ENCODE results near the gene BCAS3.
"Not testable (repeated sequence)": the region's sequence is repeated elsewhere in the genome, so short reads cannot be mapped to it uniquely, and the experiment has no call there.

The BCAS3 gene

DNA sequence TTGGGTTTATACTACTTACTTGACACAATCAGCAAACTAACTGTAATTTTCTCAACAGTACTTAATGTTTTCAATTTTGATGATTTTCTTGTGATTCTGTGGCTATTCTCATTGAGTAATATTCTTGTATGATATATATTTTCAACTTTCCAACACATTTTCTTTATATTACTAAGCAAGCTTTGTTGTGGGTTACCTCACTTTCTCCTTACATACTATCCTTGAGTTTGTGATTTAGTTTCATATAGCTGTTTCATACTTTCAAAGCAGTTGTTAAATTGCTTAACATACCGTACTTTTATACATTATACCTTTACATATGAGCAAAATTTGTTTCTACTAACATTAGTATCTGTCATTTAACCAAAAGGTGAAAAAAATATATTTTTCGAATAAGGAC, 197.1 kb downstream of the BCAS3 start:
- no peak for DNase-seq (ENCODE audit: low read depth in 2 of 2)

- DNase-seq (ENCODE audit: low read depth in 2 of 2) = not testable (repeated sequence)
Measured at GRCh38 chr17:60886731-60887613, 209.3 kb downstream of the BCAS3 start.

GRCh38 chr17:60887614-60888028, 210.0 kb downstream of the BCAS3 start:
- no peak for DNase-seq (ENCODE audit: low read depth in 2 of 2)

DNA sequence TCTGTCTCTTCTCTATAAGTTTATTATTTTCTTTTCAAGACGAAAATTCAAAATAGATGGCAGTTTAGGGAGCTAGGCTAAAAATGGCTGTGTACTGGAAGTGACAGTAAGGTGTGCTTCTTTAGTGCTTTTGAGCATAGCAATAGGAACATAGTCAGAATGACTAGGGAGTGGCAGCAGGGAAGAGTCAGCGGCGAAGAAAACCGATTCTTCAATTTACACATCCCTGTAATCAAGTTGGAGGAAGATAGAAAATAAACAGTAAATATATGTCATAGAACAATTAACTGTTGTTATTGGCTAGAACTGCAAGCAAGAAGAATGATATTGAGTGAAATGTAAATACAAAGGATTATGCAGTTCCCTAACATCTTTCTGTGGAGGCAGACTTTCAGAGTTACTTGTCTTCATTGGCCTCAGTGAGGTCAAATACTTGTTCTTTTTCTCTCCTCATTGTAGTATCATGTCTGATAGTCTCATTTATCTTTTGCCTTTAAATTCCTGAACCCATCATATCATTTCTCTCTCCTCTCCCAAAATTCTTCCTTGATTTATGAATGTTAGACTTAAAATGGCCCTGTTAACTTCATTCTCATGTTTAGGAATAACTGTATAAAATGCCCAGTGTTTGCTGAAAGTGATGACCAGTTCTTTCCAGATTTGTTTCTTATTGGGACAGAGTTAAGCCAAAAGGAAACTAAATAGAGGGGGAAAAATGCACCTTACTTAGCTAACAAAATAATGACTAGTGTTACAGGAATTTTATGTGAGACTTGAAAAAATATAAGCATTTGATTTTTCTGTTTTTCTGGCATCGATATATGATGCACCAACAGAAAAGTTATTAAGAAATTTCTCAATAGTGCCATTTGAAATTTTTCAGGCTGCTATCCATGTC, 211.4 kb downstream of the BCAS3 start:
- DNase-seq (ENCODE audit: low read depth in 2 of 2) = no peak

- no peak for DNase-seq (ENCODE audit: low read depth in 2 of 2)
Measured at GRCh38 chr17:60891149-60891548, 213.5 kb downstream of the BCAS3 start.

DNA sequence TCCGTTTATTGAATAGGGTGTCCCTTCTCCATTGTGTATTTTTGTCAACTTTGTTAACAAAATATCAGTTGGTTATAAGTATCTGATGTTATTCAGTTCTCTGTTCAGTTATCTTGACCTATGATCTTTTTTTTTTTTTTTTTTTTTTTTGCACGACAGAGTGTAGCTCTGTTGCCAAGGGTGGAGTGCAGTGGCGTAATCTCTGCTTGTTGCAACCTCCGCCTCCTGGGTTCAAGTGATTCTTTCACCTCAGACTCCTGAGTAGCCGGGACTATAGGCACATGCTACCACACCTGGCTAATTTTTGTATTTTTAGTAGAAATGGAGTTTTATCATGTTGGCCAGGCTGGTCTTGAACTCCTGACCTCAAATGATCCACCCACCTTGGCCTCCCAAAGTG, 215.8 kb downstream of the BCAS3 start:
- DNase-seq (ENCODE audit: low read depth in 2 of 2) = no peak

DNA sequence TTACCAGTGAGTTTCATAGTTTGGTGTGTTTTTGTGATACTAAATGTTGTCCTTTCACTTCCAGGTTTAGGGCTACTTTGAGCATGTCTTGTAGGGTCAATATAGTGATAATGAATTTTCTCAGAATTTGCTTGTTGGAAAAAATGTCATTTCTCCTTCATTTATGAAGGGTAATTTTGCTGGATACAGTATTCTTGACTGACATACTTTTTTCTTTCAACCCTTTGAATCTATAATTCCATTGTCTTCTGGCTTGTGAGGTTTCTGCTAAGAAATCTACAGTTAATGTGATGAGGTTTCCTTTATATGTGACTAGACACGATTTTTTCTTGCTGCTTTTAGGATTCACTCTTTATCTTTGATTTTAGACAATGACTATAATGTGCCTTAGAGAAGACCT, 219.3 kb downstream of the BCAS3 start:
- no peak for DNase-seq (ENCODE audit: low read depth in 2 of 2)

DNA sequence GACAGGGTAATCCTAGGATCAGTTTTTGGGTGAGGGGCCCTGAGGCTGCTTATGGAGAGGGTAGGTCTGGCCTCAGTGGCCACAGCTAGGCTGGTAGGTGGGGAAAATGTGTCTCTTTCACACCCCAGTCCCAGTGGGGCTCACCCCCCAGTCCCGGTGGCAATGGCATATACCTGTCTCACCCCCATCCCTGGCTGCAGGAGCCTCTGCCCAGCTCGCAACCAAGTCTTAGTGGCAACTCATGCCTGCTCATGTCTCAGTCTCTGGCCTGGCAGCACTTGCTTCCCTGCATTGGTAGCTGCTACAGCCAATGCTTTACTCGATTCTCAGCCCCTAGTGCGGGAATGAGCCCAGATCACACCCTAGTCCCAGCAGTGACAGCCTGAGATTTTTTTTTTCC, 221.5 kb downstream of the BCAS3 start:
- DNase-seq (ENCODE audit: low read depth in 2 of 2) = no peak

- DNase-seq (ENCODE audit: low read depth in 2 of 2) = no peak
Measured at GRCh38 chr17:60900688-60901087, 223.0 kb downstream of the BCAS3 start.

- no peak for DNase-seq (ENCODE audit: low read depth in 2 of 2)
Measured at GRCh38 chr17:60901242-60901641, 223.6 kb downstream of the BCAS3 start.

DNA sequence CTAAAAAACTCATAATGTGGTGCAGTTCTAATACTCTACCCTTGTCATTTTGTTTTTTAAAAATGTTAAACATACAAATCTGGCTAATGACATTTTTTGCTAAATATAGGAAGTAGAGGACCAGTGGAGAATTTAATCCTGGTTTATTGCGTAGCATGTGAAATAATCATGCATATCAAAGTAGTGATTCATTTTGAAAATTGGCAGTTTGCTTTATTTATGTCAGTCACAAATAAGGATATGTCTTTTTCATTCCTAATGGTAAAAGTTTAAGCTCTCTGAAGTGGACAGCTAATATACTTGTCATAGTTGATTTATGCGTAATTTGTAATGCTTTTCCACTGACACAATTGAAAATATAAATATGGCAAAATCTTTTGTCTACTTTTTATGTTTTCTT, 224.2 kb downstream of the BCAS3 start:
- peak; percentile 45 to 47 for DNase-seq (ENCODE audit: low read depth in 2 of 2)

DNA sequence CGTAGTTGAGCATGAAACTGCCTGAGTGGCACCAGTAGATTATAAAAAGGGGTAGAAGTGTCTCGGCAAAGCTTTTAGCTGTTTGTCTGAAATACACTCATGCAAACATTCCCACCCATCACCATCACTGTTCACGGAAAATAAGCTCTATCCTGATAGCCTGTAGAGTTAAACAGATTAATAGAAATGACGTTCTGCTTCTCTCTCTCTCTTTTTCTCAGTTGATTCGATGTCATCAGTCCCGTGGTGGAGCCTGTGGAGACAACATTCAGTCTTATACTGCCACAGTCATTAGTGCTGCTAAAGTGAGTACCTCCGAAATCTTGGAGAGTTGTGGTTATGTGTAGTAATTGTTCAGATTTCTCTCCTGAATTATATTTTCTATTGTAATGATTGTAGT, 224.7 kb downstream of the BCAS3 start:
- peak in 1 of 2 experiments; percentile 9 for DNase-seq (ENCODE audit: low read depth in 2 of 2)

GRCh38 chr17:60904582-60904981, 226.9 kb downstream of the BCAS3 start:
- DNase-seq (ENCODE audit: low read depth in 2 of 2) = no peak

DNA sequence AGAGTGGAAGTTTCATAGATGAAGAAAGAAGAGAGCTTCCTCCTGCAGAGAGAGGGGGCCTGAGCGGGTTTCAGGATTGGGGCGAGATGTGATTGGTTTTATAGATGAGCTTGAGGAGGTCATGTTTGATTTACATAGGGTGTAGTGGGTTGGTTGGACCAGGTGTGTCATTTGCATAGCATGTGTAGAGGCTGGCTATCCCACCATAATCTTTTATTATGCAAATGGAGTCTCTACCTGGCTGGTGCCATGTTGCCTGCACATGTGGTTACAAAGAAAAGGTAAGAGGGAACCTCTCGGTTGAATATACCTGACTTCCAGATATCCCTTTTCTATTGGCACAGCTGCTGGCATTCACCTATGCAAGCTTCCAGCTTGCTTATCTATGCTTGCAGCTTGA, 228.1 kb downstream of the BCAS3 start:
- no peak for DNase-seq (ENCODE audit: low read depth in 2 of 2)

GRCh38 chr17:60908324-60908723, 230.7 kb downstream of the BCAS3 start:
- no peak for DNase-seq (ENCODE audit: low read depth in 2 of 2)

DNA sequence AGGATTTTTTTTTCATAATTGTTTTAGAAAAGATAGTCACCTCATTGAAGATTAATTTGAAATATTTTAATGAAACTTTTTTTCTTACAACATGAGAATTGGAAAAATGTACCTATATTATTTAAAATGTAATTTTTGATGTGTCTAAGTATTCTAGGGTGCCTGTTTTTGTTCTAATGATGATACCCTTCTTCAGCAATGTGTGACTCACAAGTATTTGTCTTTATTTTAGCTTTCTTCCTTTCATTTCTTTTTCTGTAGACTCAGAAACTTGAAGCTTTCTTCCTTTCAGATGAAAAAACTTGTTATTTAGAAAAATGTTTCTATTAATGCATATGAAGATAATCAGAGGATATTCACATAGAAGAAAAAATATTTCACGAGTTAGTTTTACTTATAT, 231.8 kb downstream of the BCAS3 start:
- DNase-seq (ENCODE audit: low read depth in 2 of 2) = no peak

DNA sequence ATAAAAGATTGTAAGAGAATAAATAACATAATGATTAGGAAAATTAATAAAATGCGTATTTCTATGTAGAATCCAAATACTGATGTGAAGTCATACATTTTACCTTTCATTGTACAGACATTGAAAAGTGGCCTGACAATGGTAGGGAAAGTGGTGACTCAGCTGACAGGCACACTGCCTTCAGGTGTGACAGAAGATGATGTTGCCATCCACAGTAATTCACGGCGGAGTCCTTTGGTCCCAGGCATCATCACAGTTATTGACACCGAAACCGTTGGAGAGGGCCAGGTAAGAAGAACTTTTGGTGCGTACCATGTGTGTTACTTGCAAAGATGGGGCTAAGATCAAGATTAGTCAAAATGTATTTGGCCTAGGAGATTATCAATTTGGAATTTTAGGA, 232.8 kb downstream of the BCAS3 start:
- no peak for DNase-seq (ENCODE audit: low read depth in 2 of 2)

DNA sequence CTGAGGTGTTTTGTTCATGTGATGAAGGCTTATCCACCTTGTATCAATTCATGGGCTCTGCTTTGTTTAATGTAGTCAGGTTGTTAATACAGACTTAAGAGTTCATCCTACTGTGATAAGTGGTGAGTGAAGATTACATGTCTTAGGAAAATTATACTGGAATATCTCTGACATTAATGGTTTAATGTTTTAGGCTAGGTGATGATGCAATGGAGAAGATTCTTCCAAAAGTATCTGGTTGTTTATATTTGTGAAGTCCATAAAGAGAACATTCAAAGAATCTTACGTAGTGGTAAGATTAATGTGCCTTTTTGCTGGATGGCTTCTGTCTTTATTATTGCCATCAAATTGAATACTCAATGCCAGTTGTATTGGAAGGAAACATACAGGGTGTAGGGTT, 236.4 kb downstream of the BCAS3 start:
- DNase-seq (ENCODE audit: low read depth in 2 of 2) = no peak

GRCh38 chr17:60916043-60916442, 238.4 kb downstream of the BCAS3 start:
- no peak for DNase-seq (ENCODE audit: low read depth in 2 of 2)

DNA sequence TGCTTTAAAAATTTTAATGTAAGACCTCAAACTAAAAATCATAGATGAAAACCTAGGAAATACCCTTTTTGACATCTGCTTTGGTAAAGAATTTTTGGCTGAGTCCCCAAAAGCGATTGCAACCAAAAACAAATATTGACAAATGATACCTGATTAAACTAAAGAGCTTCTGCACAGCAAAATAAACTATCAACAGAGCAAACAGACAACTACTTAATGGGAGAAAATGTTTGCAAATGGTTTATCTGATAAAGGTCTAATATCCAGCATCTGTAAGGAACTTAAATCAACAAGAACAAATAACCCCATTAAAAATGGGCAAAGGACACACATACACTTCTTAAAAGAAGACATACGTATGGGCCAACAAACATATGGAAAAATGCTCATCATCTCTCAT, 242.5 kb downstream of the BCAS3 start:
- DNase-seq (ENCODE audit: low read depth in 2 of 2) = no peak

- no peak for DNase-seq (ENCODE audit: low read depth in 2 of 2)
Measured at GRCh38 chr17:60923000-60923399, 245.3 kb downstream of the BCAS3 start.

DNA sequence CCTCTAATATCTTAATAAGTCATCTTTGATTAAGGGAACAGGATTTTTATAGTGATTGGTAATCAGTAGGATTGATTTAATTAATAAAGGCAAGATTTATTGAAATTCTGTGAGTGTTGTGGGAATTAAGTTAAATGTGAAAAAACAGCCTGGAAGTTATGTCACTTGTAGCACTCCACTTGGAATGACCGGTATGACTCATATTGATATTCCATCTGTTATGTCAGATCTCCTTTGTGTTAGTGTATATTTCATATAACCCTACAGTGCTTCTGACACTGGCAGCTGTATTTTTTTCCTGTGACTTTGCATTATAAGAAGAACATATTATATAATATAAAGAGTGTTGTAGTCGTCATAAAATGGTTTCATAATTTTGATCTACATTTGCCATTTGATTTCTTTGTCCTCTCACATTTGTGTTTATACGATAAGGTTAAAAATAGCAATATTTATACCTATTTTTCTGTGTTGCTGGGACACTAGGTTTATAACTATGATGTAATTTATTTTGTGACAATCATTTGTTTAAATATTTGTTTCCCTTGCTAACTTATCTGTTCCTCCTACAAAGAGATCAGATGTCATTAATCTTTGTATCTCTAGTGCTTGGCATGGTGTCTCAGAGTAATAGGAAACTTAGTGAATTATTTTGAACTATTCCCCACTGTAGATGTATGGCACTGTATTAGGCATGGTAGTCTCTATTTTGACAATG, 249.0 kb downstream of the BCAS3 start:
- DNase-seq (ENCODE audit: low read depth in 2 of 2) = no peak
